H1 (cell line): ENCODE data around the gene PIGL. TPM values are rescaled to one million over a fixed set of nuclear protein-coding genes. Genes with fewer than 3 reads are reported as not detected.

Experiments used
- CTCF ChIA-PET: fragments of 300-600 bp; sonication (Branson Sonifier 250); formaldehyde crosslinking; loops from one replicate; lab custom pipeline; 2021; ENCODE audit not compliant: partially characterized antibody; lab: Charles Lee
- POLR2A ChIA-PET: fragments of 300-600 bp; sonication (Branson Sonifier 250); formaldehyde crosslinking; loops from one replicate; lab custom pipeline; 2021; ENCODE audit warnings: inconsistent platforms; ENCODE audit not compliant: partially characterized antibody; lab: Charles Lee
- DNase-seq, 2 experiments: peaks; one replicate each; pipeline versions ENCODE4 v3.0.0 to v3.0.0-alpha.2; 2010 to 2022; ENCODE audit warnings: low spot score in 2 of 2, low read depth in 1 of 2, mixed read lengths in 1 of 2
- FAIRE-seq: peaks from 2 replicates; lab custom pipeline; 2011; peaks lifted over from hg19 to GRCh38; lab: Jason Lieb, UNC
- H2AFZ ChIP-seq: 2 replicates; pipeline ENCODE4 v1.8.1; 2012; ENCODE audit warnings: low read length, inconsistent platforms
- H2AK5ac ChIP-seq: 2 replicates; pipeline ENCODE4 v1.6.1; 2013; ENCODE audit warnings: low read depth, low read length
- H2BK120ac ChIP-seq: replicated peaks from 2 replicates; pipeline ENCODE3; 2013; ENCODE audit warnings: low read depth, low read length, inconsistent platforms
- H2BK12ac ChIP-seq: 2 replicates; pipeline ENCODE4 v1.6.1; 2013; ENCODE audit warnings: low read depth, low read length
- H2BK15ac ChIP-seq: 2 replicates; pipeline ENCODE4 v1.6.1; 2013; ENCODE audit warnings: low read length
- H2BK20ac ChIP-seq: 2 replicates; pipeline ENCODE4 v1.6.1; 2013; ENCODE audit warnings: low read length
- H2BK5ac ChIP-seq: 2 replicates; pipeline ENCODE4 v1.6.1; 2013; ENCODE audit warnings: low read depth, low read length
- H3K14ac ChIP-seq: 2 replicates; pipeline ENCODE4 v1.6.1; 2013; ENCODE audit warnings: inconsistent platforms; ENCODE audit not compliant: insufficient read length
- H3K18ac ChIP-seq: 2 replicates; pipeline ENCODE4 v1.6.1; 2013; ENCODE audit warnings: low read length; ENCODE audit errors: extremely low read depth
- H3K23ac ChIP-seq: 2 replicates; pipeline ENCODE4 v1.6.1; 2013; ENCODE audit warnings: inconsistent platforms; ENCODE audit not compliant: insufficient read length
- H3K23me2 ChIP-seq: 2 replicates; pipeline ENCODE4 v1.6.1; 2013; ENCODE audit warnings: low read depth, low read length
- H3K27ac ChIP-seq: 2 replicates; pipeline ENCODE4 v1.6.1; 2011; ENCODE audit warnings: low read depth, low read length, inconsistent platforms
- H3K27me3 ChIP-seq, 4 experiments: replicated peaks in 1 of 4; 1 replicate in 1 of 4; 2 replicates in 3 of 4; pipeline versions ENCODE4 v1.6.1 to v1.8.1; 2011 to 2013; ENCODE audit warnings: low read length in 3 of 4, mild to moderate bottlenecking in 3 of 4, inconsistent platforms in 2 of 4, mixed read lengths in 2 of 4, moderate library complexity in 1 of 4; ENCODE audit not compliant: control insufficient read depth in 3 of 4, insufficient read depth in 3 of 4; ENCODE audit errors: extremely low read depth in 1 of 4
- H3K36me3 ChIP-seq, 4 experiments: 2 replicates each; pipeline versions ENCODE4 v1.6.1 to v1.8.1; 2011 to 2013; ENCODE audit warnings: mild to moderate bottlenecking in 4 of 4, low read length in 3 of 4, moderate library complexity in 2 of 4, control low read depth in 1 of 4, inconsistent platforms in 1 of 4; ENCODE audit not compliant: insufficient read depth in 4 of 4, control insufficient read depth in 2 of 4
- H3K4ac ChIP-seq: replicated peaks from 2 replicates; pipeline ENCODE3; 2013; ENCODE audit warnings: low read length, low read depth, mixed read lengths, inconsistent platforms; ENCODE audit not compliant: insufficient read length
- H3K4me1 ChIP-seq, 4 experiments: replicated peaks in 1 of 4; 1 replicate in 1 of 4; 2 replicates in 3 of 4; pipeline versions ENCODE4 v1.6.1 to v1.8.1; 2011 to 2013; ENCODE audit warnings: low read length in 3 of 4, inconsistent platforms in 2 of 4, mixed read lengths in 1 of 4; ENCODE audit not compliant: insufficient read depth in 4 of 4, control insufficient read depth in 3 of 4
- H3K4me2 ChIP-seq, 2 experiments: 2 replicates each; pipeline versions ENCODE4 v1.6.1 to v1.8.1; 2011 to 2013; ENCODE audit warnings: low read depth in 2 of 2, low read length in 2 of 2, control low read depth in 1 of 2, inconsistent platforms in 1 of 2, mild to moderate bottlenecking in 1 of 2; ENCODE audit not compliant: insufficient read depth in 1 of 2
- H3K4me3 ChIP-seq, 4 experiments: fragments of 200-600, 300-600 bp in 1 of 4; sonication (generic), shearing (Covaris generic), sonication (Bioruptor Twin) in 1 of 4; 2 replicates each; pipeline versions ENCODE4 v1.5.1 to v1.8.1; 2011 to 2016; ENCODE audit warnings: low read length in 4 of 4, low read depth in 3 of 4, control low read depth in 2 of 4, inconsistent platforms in 2 of 4, mild to moderate bottlenecking in 2 of 4, mixed read lengths in 1 of 4, moderate library complexity in 1 of 4; ENCODE audit not compliant: insufficient read depth in 2 of 4; ENCODE audit errors: extremely low read depth in 1 of 4
- H3K56ac ChIP-seq: replicated peaks from 2 replicates; pipeline ENCODE3; 2013; ENCODE audit warnings: low read depth, mild to moderate bottlenecking, mixed read lengths, low read length, inconsistent platforms; ENCODE audit not compliant: insufficient read length
- H3K79me1 ChIP-seq: 2 replicates; pipeline ENCODE4 v1.6.1; 2013; ENCODE audit warnings: low read depth, low read length, control low read depth
- H3K79me2 ChIP-seq, 2 experiments: 2 replicates each; pipeline versions ENCODE4 v1.6.1 to v1.8.1; 2012 to 2013; ENCODE audit warnings: low read length in 2 of 2, mild to moderate bottlenecking in 2 of 2, inconsistent platforms in 1 of 2; ENCODE audit not compliant: insufficient read depth in 2 of 2, control insufficient read depth in 1 of 2
- H3K9ac ChIP-seq, 4 experiments: replicated peaks in 1 of 4; 1 replicate in 1 of 4; 2 replicates in 3 of 4; pipeline versions ENCODE4 v1.6.1 to v1.8.1; 2011 to 2013; ENCODE audit warnings: low read depth in 3 of 4, low read length in 3 of 4, control low read depth in 2 of 4, mild to moderate bottlenecking in 2 of 4, moderate library complexity in 2 of 4, inconsistent platforms in 1 of 4; ENCODE audit errors: extremely low read depth in 1 of 4
- H3K9me3 ChIP-seq, 2 experiments: 2 replicates each; pipeline versions ENCODE4 v1.6.1 to v1.8.1; 2012 to 2013; ENCODE audit warnings: mild to moderate bottlenecking in 2 of 2, moderate library complexity in 2 of 2, control low read depth in 1 of 2, inconsistent platforms in 1 of 2, low read depth in 1 of 2, low read length in 1 of 2, mixed read lengths in 1 of 2; ENCODE audit not compliant: insufficient read depth in 2 of 2
- H4K20me1 ChIP-seq, 2 experiments: replicated peaks in 1 of 2; 2 replicates each; pipeline versions ENCODE3 to v1.8.1; 2011 to 2013; ENCODE audit warnings: inconsistent platforms in 2 of 2, low read length in 2 of 2, mild to moderate bottlenecking in 1 of 2; ENCODE audit not compliant: insufficient read depth in 2 of 2, control insufficient read depth in 1 of 2
- H4K5ac ChIP-seq: 2 replicates; pipeline ENCODE4 v1.6.1; 2013; ENCODE audit warnings: low read length, low read depth, mixed read lengths, inconsistent platforms; ENCODE audit not compliant: insufficient read length
- H4K8ac ChIP-seq: 2 replicates; pipeline ENCODE4 v1.8.0; 2013; ENCODE audit warnings: mild to moderate bottlenecking, moderate library complexity, low read length, inconsistent platforms; ENCODE audit not compliant: insufficient read depth; ENCODE audit errors: extremely low read depth
- H4K91ac ChIP-seq: replicated peaks from 2 replicates; pipeline ENCODE3; 2013; ENCODE audit warnings: low read length, mixed read lengths, inconsistent platforms; ENCODE audit not compliant: insufficient read length
- ATF2 ChIP-seq: IDR thresholded peaks from 2 replicates; pipeline ENCODE4 v1.6.1; 2012; ENCODE audit warnings: low read length, inconsistent platforms
- ATF3 ChIP-seq: IDR thresholded peaks from 2 replicates; pipeline ENCODE4 v1.6.1; 2011; ENCODE audit warnings: low read depth, mild to moderate bottlenecking, low read length; ENCODE audit not compliant: insufficient read depth
- CHD2 ChIP-seq: IDR thresholded peaks from 2 replicates; pipeline ENCODE4 v1.6.1; 2012; ENCODE audit warnings: low read length, improper control_type of control experiment
- E2F6 ChIP-seq: IDR thresholded peaks from 2 replicates; pipeline ENCODE4 v1.6.1; 2012; ENCODE audit warnings: inconsistent platforms
- MAX ChIP-seq: IDR thresholded peaks from 2 replicates; pipeline ENCODE4 v1.6.1; 2012; ENCODE audit warnings: inconsistent platforms
- NANOG ChIP-seq: IDR thresholded peaks from 2 replicates; pipeline ENCODE4 v1.6.1; 2011; ENCODE audit warnings: low read length, low read depth, mild to moderate bottlenecking, inconsistent platforms; ENCODE audit not compliant: insufficient read depth, poor library complexity, severe bottlenecking
- WGBS, 2 experiments: shearing (Covaris generic) in 1 of 2; methylation state at CpG; one replicate each; pipeline versions ENCODE4 v1.1.6 to v1.1.7; 2013 to 2015; ENCODE audit warnings: low lambda C conversion rate in 2 of 2, mixed read lengths in 2 of 2, inconsistent platforms in 1 of 2, low coverage in 1 of 2, missing lambda C conversion rate in 1 of 2; ENCODE audit not compliant: insufficient replicate concordance in 2 of 2, insufficient coverage in 1 of 2, insufficient read length in 1 of 2; ENCODE audit errors: extremely low coverage in 1 of 2, missing lambda C conversion rate in 1 of 2; 5-methylcytosine and 5-hydroxymethylcytosine counted together
- polyA plus RNA-seq, 7 experiments: library from polyadenylated mRNA; depleted of rRNA in 3 of 7; stranded (reverse) in 5 of 7; unstranded in 2 of 7; fragments of >200 nt in 5 of 7; fragments of 200-250 nt in 2 of 7; gene quantifications; 1 replicate in 5 of 7; 2 replicates in 1 of 7; 4 replicates in 1 of 7; pipeline versions ENCODE4 v1.2.1 to v1.2.3, GENCODE V29; 2011 to 2013; ENCODE audit warnings: missing spikeins in 2 of 7, mixed read lengths in 2 of 7
- total RNA-seq: library from RNA; stranded (reverse); fragmentation: NEBNext Ultra II Directional; extraction: Animal tissue kit (Norgen Biotek cat#: 25700); gene quantifications from 2 replicates; pipeline ENCODE4 v1.2.1, GENCODE V29; 2021

Gene PIGL
- total and polyA plus RNA-seq, 2 of the 8 experiments (the other 6 are each of a cell fraction or from before 2014, with no cell fraction given), result 28.4 to 30.8 TPM

- H3K9ac ChIP-seq, result no peak overlapping the region
- no peak overlapping the region for H3K4ac ChIP-seq
- TF ChIP-seq ATF3, result no peak
- TF ChIP-seq MAX, result no peak
- TF ChIP-seq ATF2, result no peak
- no peak for TF ChIP-seq E2F6
- TF ChIP-seq CHD2, result no peak
- no peak for TF ChIP-seq NANOG
- H3K79me1 ChIP-seq, result no peaks in the 10 kb centered on the region
- H3K4me2 ChIP-seq, result no peak overlapping the region
- no peak overlapping the region for H2AFZ ChIP-seq
- POLR2A ChIA-PET, result no interaction called here
- H3K27me3 ChIP-seq, result no peaks in the 10 kb centered on the region
- peaks cover 0 to 3% (median 1%) of the 10 kb centered on the region in 4 experiments; a peak in 4 of 7 replicates for H3K4me1 ChIP-seq
- no peak overlapping the region for H4K5ac ChIP-seq
- H4K8ac ChIP-seq, result no peak overlapping the region
- H2AK5ac ChIP-seq, result no peak overlapping the region
- no peak overlapping the region for H2BK12ac ChIP-seq
- no peak overlapping the region for H3K14ac ChIP-seq
- no peak overlapping the region for H2BK15ac ChIP-seq
- CTCF ChIA-PET, result no interaction called here
- no peak overlapping the region for H2BK120ac ChIP-seq
- H3K18ac ChIP-seq, result no peak overlapping the region
- no peaks in the 10 kb centered on the region for H3K23me2 ChIP-seq
- H2BK20ac ChIP-seq, result no peak overlapping the region
- FAIRE-seq, result no peak
- H3K4me3 ChIP-seq, result no peak overlapping the region
- no peak for DNase-seq
- 100% methylated on average over 1 of the region's 1 CpG; no CpG with 5 or more reads in 1 of the 2 experiments for WGBS, 2 experiments
- H2BK5ac ChIP-seq, result no peak overlapping the region
- no peaks in the 10 kb centered on the region for H4K20me1 ChIP-seq
- H3K36me3 ChIP-seq, result peaks cover 0 to 7% (median under 1%) of the 10 kb centered on the region in 4 experiments; a peak in 4 of 8 replicates
- no peaks in the 10 kb centered on the region for H3K9me3 ChIP-seq
- no peak overlapping the region for H3K27ac ChIP-seq
- H3K23ac ChIP-seq, result no peak overlapping the region
- peaks cover 4 to 57% of the 10 kb centered on the region in 2 experiments for H3K79me2 ChIP-seq
- H4K91ac ChIP-seq, result no peak overlapping the region
- no peak overlapping the region for H3K56ac ChIP-seq
Measured at GRCh38 chr17:16197276-16197675, 19.7 kb upstream of the PIGL start.
